ENCODE data around the gene RNF38. TPM values are rescaled to one million over a fixed set of nuclear protein-coding genes. Genes with fewer than 3 reads are reported as not detected.

The RNF38 gene
- total and polyA plus RNA-seq, 10 donors = 9.5 to 67.1 (median 46.4) TPM

DNA sequence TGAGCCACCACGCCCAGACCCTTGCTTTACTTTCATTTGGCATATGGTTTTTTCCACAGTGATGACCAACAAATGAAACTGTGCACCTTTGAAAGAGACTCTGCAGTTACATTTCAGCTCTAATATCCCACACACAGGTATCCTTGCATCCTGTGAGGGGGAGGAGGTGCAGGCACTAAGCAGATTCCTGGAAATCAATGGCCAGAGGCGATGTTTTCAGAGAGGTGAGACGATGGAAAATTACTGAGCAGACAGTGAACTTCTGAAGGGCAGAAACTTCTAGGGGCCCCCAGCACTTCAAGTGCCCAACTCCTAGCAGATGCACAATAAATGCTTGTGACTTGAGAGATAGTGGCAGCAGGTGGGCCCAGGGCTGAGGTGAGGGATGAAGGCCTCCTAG lies 112.0 kb downstream of the RNF38 start:
- no peak for TF ChIP-seq POLR2A (IDR thresholded peaks at IDR 0.05)
- TF ChIP-seq CTCF (IDR thresholded peaks at IDR 0.05 in 8 of 11, conservative IDR thresholded peaks at IDR 0.05 in 3 of 11) = no peak
- no peak for TF ChIP-seq POLR2AphosphoS5 (IDR thresholded peaks at IDR 0.05)
- Histone ChIP-seq H3K9me3 (no peaks in the 10 kb centered on the region), H3K4me1 (no peaks in the 10 kb centered on the region), H3K27ac (no peak overlapping the region), H3K27me3 (replicated peaks in 1 of 7) (no peaks in the 10 kb centered on the region), H3K36me3 (peaks cover 0 to 1% (median 0%) of the 10 kb centered on the region in 6 donors), H3K4me3 (no peak overlapping the region)
- DNase-seq = no peak
- 93 to 98% (median 96%) methylated on average over 3 of the region's 3 CpGs for WGBS, 5 donors
- intact Hi-C loops (cut with DNase I; ENCODE audit: low total_unique reads) = no loop called here

Other genes with a start within 250 kb of the RNF38 start
- gene CCIN, start 230.9 kb downstream of the RNF38 start, total RNA-seq = 1 to 10 TPM in 1 of 7 donors, under 1 TPM in 3, not detected in 3; 0.13 to 1.0 (median 0.46) TPM
- under 1 TPM; 0.03 to 0.09 (median 0.03) TPM for gene CCIN, start 230.9 kb downstream of the RNF38 start, polyA plus RNA-seq
- 100 to 1,000 TPM; 122 to 166 (median 140) TPM for gene CLTA, start 209.3 kb downstream of the RNF38 start, total RNA-seq
- gene CLTA, start 209.3 kb downstream of the RNF38 start, polyA plus RNA-seq = 100 to 1,000 TPM in 2 of 3 donors, 10 to 100 TPM in 1; 92.0 to 176 (median 133) TPM
- 10 to 100 TPM; 11.9 to 24.6 (median 16.7) TPM for gene GNE, start 141.8 kb downstream of the RNF38 start, total RNA-seq
- gene GNE, start 141.8 kb downstream of the RNF38 start, polyA plus RNA-seq = 1 to 10 TPM; 3.6 to 6.9 (median 4.2) TPM
- 1 to 10 TPM in 5 of 7 donors, under 1 TPM in 2; 0.64 to 9.3 (median 3.4) TPM for gene MELK, start 172.6 kb upstream of the RNF38 start, total RNA-seq
- 1 to 10 TPM in 2 of 3 donors, under 1 TPM in 1; 0.74 to 3.2 (median 1.7) TPM for gene MELK, start 172.6 kb upstream of the RNF38 start, polyA plus RNA-seq

Data from spleen (tissue), 11 donors.